HUES6 (cell line): ENCODE data around the gene NKX1-2.
A peak's percentile ranks its signal among the peaks of the same experiment; 100 is the strongest.

Source experiments
- H3K27ac ChIP-seq: 2 replicates; pipeline ENCODE4 v1.7.0; 2013; ENCODE audit warnings: low read depth, mild to moderate bottlenecking, low read length, inconsistent platforms
- H3K27me3 ChIP-seq: 2 replicates; pipeline ENCODE4 v1.6.1; 2013; ENCODE audit warnings: low read length; ENCODE audit not compliant: control insufficient read depth, insufficient read depth
- H3K36me3 ChIP-seq: 2 replicates; pipeline ENCODE4 v1.6.1; 2013; ENCODE audit warnings: low read length; ENCODE audit not compliant: control insufficient read depth, insufficient read depth
- H3K4me1 ChIP-seq: 2 replicates; pipeline ENCODE4 v1.6.1; 2013; ENCODE audit warnings: low read length; ENCODE audit not compliant: control insufficient read depth, insufficient read depth
- H3K4me3 ChIP-seq: 2 replicates; pipeline ENCODE4 v1.5.1; 2013; ENCODE audit warnings: low read depth, low read length
- H3K9ac ChIP-seq: one replicate; pipeline ENCODE4 v1.6.1; 2013; ENCODE audit warnings: mild to moderate bottlenecking, low read length
- H3K9me3 ChIP-seq: 2 replicates; pipeline ENCODE4 v1.6.1; 2013; ENCODE audit warnings: low read depth, low read length; ENCODE audit not compliant: control insufficient read depth, insufficient read depth

NKX1-2 gene

DNA sequence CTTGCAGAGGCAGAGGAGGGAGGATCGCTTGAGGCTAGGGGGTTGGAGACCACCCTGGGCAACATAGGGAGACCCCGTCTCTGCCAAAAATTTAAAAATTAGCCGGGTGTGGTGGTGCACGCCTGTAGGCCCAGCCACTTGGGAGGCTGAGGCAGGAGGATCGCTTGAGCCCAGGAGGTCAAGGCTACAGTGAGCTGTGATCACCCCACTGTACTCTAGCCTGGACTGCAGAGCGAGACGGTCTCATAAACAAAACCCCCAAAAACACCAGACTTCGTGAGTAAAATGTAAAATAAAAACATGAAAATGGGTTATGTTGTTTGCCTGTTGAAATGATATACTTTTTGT is 12.5 kb upstream of the NKX1-2 start:
- peak overlapping the region; percentile 98 for H3K4me3 ChIP-seq
- peak overlapping the region; percentile 76 for H3K9ac ChIP-seq
- H3K9me3 ChIP-seq, result no peaks in the 10 kb centered on the region
- no peaks in the 10 kb centered on the region for H3K27me3 ChIP-seq
- no peak overlapping the region for H3K27ac ChIP-seq
- no peaks in the 10 kb centered on the region for H3K36me3 ChIP-seq
- H3K4me1 ChIP-seq, result peaks cover 37% of the 10 kb centered on the region

DNA sequence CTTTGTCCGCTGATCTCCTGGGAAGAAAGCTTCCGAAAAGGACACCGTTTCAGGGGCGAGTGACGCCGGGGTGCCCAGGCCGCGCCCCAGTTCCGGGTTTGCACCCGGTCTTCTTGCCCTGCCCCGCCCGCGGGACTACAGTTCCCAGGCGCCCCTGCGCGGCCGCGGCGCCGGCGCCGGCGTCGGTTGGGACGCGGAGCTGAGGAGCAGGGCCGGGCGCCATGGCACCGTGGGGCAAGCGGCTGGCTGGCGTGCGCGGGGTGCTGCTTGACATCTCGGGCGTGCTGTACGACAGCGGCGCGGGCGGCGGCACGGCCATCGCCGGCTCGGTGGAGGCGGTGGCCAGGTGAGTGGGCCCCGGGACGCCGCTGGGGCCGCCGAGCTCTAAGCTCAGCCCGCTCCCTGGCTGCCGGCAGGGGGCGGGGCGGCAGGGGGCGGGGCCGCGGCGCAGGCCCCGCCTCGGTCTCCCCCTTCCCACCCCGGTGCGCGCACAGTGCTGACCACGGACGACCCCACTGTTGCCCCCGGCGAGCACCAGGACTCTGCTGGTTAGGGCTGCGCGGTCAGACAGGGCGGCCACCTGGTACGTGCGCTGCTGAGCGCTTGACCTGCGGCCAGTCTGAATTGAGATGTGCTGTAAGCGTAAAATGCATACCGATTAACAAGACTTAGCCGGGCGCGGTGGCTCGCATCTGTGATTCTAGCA is 12.0 kb upstream of the NKX1-2 start, which contains the start of gene LHPP:
TSS of gene LHPP (plus strand) at position 182 of the 706 bp plus-strand sequence. CDS start at position 222, 40 bp downstream.
- Histone ChIP-seq H3K27ac (no peak within 1 kb of the TSS), H3K9ac (peak within 1 kb of the TSS; percentile 76), H3K36me3 (no peaks in the 10 kb centered on the region)

GRCh38 chr10:124460144-124460543 is 10.3 kb upstream of the NKX1-2 start:
- H3K27ac ChIP-seq, result no peak overlapping the region
- no peaks in the 10 kb centered on the region for H3K27me3 ChIP-seq
- no peak overlapping the region for H3K9ac ChIP-seq
- H3K36me3 ChIP-seq, result no peaks in the 10 kb centered on the region
- no peaks in the 10 kb centered on the region for H3K9me3 ChIP-seq
- peaks cover 42% of the 10 kb centered on the region for H3K4me1 ChIP-seq
- H3K4me3 ChIP-seq, result no peak overlapping the region

More for the DNA sequence above, 12.0 kb upstream of the NKX1-2 start, which contains the start of gene LHPP:
- peak within 1 kb of the TSS; percentile 98 for H3K4me3 ChIP-seq
- no peaks in the 10 kb centered on the region for H3K27me3 ChIP-seq
- peaks cover 38% of the 10 kb centered on the region for H3K4me1 ChIP-seq
- H3K9me3 ChIP-seq, result no peaks in the 10 kb centered on the region

GRCh38 chr10:124459395-124459794 is 9.6 kb upstream of the NKX1-2 start:
- Histone ChIP-seq H3K27me3 (no peaks in the 10 kb centered on the region), H3K27ac (no peak overlapping the region), H3K36me3 (no peaks in the 10 kb centered on the region), H3K4me1 (peaks cover 41% of the 10 kb centered on the region), H3K9ac (no peak overlapping the region), H3K9me3 (no peaks in the 10 kb centered on the region), H3K4me3 (no peak overlapping the region)

- no peak overlapping the region for H3K9ac ChIP-seq
- no peak overlapping the region for H3K27ac ChIP-seq
- no peaks in the 10 kb centered on the region for H3K36me3 ChIP-seq
- no peak overlapping the region for H3K4me3 ChIP-seq
- peaks cover 41% of the 10 kb centered on the region for H3K4me1 ChIP-seq
- no peaks in the 10 kb centered on the region for H3K9me3 ChIP-seq
- H3K27me3 ChIP-seq, result no peaks in the 10 kb centered on the region
Measured at GRCh38 chr10:124458889-124459288, 9.1 kb upstream of the NKX1-2 start.

DNA sequence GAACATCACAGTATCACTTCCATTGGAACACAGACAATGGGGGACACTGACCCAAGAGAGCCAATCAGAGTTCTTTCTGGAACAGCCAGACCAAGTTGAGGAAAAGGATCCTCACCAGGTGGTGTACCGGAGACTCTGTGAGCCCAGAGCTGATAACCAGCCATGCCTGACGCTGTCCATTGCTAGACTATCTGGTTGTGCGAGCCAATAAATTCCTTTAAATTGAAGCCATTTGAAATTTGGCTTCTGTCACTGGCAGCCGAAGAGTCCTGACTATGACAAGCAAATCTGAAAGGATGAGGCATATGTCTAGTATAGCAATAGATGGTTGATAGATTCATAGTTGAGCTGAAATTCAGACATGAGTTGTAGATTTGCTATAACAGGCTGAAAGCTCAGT is 8.6 kb upstream of the NKX1-2 start:
- Histone ChIP-seq H3K4me3 (no peak overlapping the region), H3K36me3 (no peaks in the 10 kb centered on the region), H3K27ac (no peak overlapping the region), H3K9me3 (no peaks in the 10 kb centered on the region), H3K4me1 (peaks cover 46% of the 10 kb centered on the region), H3K9ac (no peak overlapping the region), H3K27me3 (no peaks in the 10 kb centered on the region)

DNA sequence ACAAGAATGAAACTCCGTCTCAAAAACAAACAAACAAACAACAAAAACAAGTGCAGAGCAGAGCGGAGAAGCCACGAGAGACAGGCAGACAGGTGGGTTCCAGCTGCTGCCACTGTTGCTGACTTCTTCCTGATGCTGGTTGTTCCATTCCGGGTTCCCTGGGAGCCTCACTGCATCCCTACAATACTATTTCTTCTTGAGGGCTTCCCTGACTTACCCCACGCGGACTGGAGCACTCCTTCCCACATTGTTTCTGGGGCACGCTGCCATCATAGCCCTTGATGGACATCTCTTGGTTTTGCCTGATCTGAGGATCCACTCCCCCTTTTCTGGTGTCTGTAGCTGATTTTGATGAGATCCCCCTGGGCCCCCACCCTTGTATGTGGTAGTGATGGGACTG is 5.6 kb upstream of the NKX1-2 start:
- Histone ChIP-seq H3K9ac (peak overlapping the region; percentile 19), H3K9me3 (no peaks in the 10 kb centered on the region), H3K4me3 (no peak overlapping the region), H3K4me1 (peaks cover 68% of the 10 kb centered on the region), H3K27me3 (peaks cover 10% of the 10 kb centered on the region), H3K36me3 (no peaks in the 10 kb centered on the region), H3K27ac (no peak overlapping the region)

DNA sequence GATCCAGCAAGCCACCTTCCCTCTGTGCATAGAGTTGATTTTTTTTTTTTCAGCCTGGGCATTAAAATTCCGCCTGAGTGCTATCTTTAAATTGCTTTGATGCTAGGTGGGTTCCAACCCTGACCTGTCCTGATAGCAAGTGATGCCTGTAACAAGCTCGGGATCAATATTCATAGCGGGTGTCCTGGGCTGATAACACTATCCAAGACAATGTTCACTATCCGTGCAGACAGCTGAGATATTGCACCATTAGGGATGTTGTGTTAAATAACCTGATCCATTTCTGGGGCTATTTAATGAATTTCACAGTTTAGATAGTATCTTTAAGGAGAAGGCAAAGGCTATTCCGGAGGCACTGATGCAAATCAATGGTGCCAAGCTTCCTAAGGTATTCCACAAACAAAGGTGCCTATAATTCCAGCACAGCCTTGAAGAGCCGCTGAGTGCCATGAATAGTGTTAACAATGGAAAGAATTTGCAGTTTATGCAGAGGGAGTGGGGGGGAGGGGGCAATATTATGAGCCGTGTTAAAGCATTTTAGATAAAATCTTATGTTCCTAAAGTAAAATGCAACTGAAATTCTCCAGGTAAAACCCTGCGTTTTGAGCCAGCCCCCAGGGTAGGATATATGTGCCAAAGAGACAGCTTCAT is 4.2 kb upstream of the NKX1-2 start:
- no peaks in the 10 kb centered on the region for H3K36me3 ChIP-seq
- H3K27me3 ChIP-seq, result peaks cover 21% of the 10 kb centered on the region
- peak overlapping the region; percentile 73; the same call in 1 of the 2 replicates for H3K27ac ChIP-seq
- peaks cover 67% of the 10 kb centered on the region for H3K4me1 ChIP-seq
- H3K4me3 ChIP-seq, result peak overlapping the region; percentile 11
- H3K9ac ChIP-seq, result peak overlapping the region; percentile 49
- no peaks in the 10 kb centered on the region for H3K9me3 ChIP-seq

GRCh38 chr10:124451276-124451675 is 1.4 kb upstream of the NKX1-2 start:
- Histone ChIP-seq H3K4me1 (peaks cover 50% of the 10 kb centered on the region), H3K4me3 (peak overlapping the region; percentile 58), H3K27me3 (peaks cover 49% of the 10 kb centered on the region), H3K9ac (peak overlapping the region; percentile 86), H3K27ac (peak overlapping the region; percentile 69; the same call in 1 of the 2 replicates), H3K36me3 (no peaks in the 10 kb centered on the region), H3K9me3 (no peaks in the 10 kb centered on the region)

- Histone ChIP-seq H3K4me1 (peaks cover 45% of the 10 kb centered on the region), H3K36me3 (no peaks in the 10 kb centered on the region)
Measured at GRCh38 chr10:124450783-124451057, 885 bp upstream of the NKX1-2 start.

GRCh38 chr10:124449170-124450011 is 444 bp downstream of the NKX1-2 start:
- H3K4me1 ChIP-seq, result peaks cover 32% of the 10 kb centered on the region
- no peaks in the 10 kb centered on the region for H3K36me3 ChIP-seq
- H3K27ac ChIP-seq, result peak overlapping the region; percentile 62; the same call in 1 of the 2 replicates
- H3K9me3 ChIP-seq, result no peaks in the 10 kb centered on the region
- peaks cover 56% of the 10 kb centered on the region for H3K27me3 ChIP-seq
- H3K4me3 ChIP-seq, result peak overlapping the region; percentile 58
- peak overlapping the region; percentile 79 for H3K9ac ChIP-seq

More at GRCh38 chr10:124450783-124451057, 885 bp upstream of the NKX1-2 start:
- Histone ChIP-seq H3K9me3 (no peaks in the 10 kb centered on the region), H3K27me3 (peaks cover 54% of the 10 kb centered on the region), H3K4me3 (peak overlapping the region; percentile 58), H3K27ac (peak overlapping the region; percentile 69; the same call in 1 of the 2 replicates), H3K9ac (peak overlapping the region; percentile 86)
